ENCODE results near the gene BLMH. TPM values are rescaled to one million over a fixed set of nuclear protein-coding genes. Genes with fewer than 3 reads are reported as not detected.
"Not testable (repeated sequence)": the region's sequence is repeated elsewhere in the genome, so short reads cannot be mapped to it uniquely, and the experiment has no call there.

The BLMH gene
- total and polyA plus RNA-seq, 2 experiments from 2014 or later, result 36.4 to 58.7 TPM

GRCh38 chr17:30203471-30203981, 88.2 kb downstream of the BLMH start:
- Mint-ChIP-seq H3K9me3 (no peaks in the 10 kb centered on the region), H3K4me3 (no peak overlapping the region), H3K27ac (no peak overlapping the region; the same call in 1 of the 2 replicates), H3K36me3 (ENCODE audit: low read depth) (no peaks in the 10 kb centered on the region), H3K4me1 (peaks cover 4% of the 10 kb centered on the region; the same call in 1 of the 3 replicates), H3K27me3 (ENCODE audit: insufficient read depth, low read depth, poor library complexity) (peaks cover 7% of the 10 kb centered on the region)
- H3K4me1 ChIP-seq (ENCODE audit: insufficient read depth), result no peaks in the 10 kb centered on the region
- no peaks in the 10 kb centered on the region for H3K79me2 ChIP-seq (replicated peaks; ENCODE audit: insufficient read depth)
- H3K27me3 ChIP-seq (ENCODE audit: insufficient read depth), result no peaks in the 10 kb centered on the region
- no peak overlapping the region for H3K4me2 ChIP-seq
- peak; percentile 99 for ATAC-seq
- H3K27ac ChIP-seq (ENCODE audit: low read depth), result no peak overlapping the region
- TF ChIP-seq CTCF (conservative IDR thresholded peaks at IDR 0.05; ENCODE audit: low read depth in 2 of 2), result peak; percentile 42 to 53
- TF ChIP-seq REST (IDR thresholded peaks at IDR 0.05; ENCODE audit: unreplicated experiment), result no peak
- peak overlapping the region; percentile 52 for H2AFZ ChIP-seq
- H3F3A ChIP-seq (replicated peaks; ENCODE audit: low read depth), result no peaks in the 10 kb centered on the region
- no peaks in the 10 kb centered on the region for H3K9me2 ChIP-seq (ENCODE audit: insufficient read depth)
- no peak overlapping the region for H3K4me3 ChIP-seq
- H3K36me3 ChIP-seq (ENCODE audit: insufficient read depth), result no peaks in the 10 kb centered on the region
- H4K20me1 ChIP-seq (replicated peaks; ENCODE audit: insufficient read depth), result no peaks in the 10 kb centered on the region
- DNase-seq (ENCODE audit: low spot score), result peak; percentile 68

GRCh38 chr17:30200656-30201055, 91.1 kb downstream of the BLMH start:
- H4K20me1 ChIP-seq (replicated peaks; ENCODE audit: insufficient read depth); H2AFZ ChIP-seq; H3K27me3 Mint-ChIP-seq (ENCODE audit: insufficient read depth, low read depth, poor library complexity); H3K79me2 ChIP-seq (replicated peaks; ENCODE audit: insufficient read depth); H3K36me3 ChIP-seq (ENCODE audit: insufficient read depth); H3K4me2 ChIP-seq; H3K9me3 Mint-ChIP-seq; DNase-seq (ENCODE audit: low spot score); H3K27ac ChIP-seq (ENCODE audit: low read depth); H3F3A ChIP-seq (replicated peaks; ENCODE audit: low read depth); H3K4me3 Mint-ChIP-seq; H3K36me3 Mint-ChIP-seq (ENCODE audit: low read depth); H3K27me3 ChIP-seq (ENCODE audit: insufficient read depth); H3K27ac Mint-ChIP-seq; ATAC-seq; H3K4me1 ChIP-seq (ENCODE audit: insufficient read depth); H3K4me3 ChIP-seq; H3K4me1 Mint-ChIP-seq; H3K9me2 ChIP-seq (ENCODE audit: insufficient read depth): not testable (repeated sequence)

- H3K27me3 ChIP-seq (ENCODE audit: insufficient read depth), result no peaks in the 10 kb centered on the region
- Mint-ChIP-seq H3K27ac (no peak overlapping the region), H3K27me3 (ENCODE audit: insufficient read depth, low read depth, poor library complexity) (peaks cover 7% of the 10 kb centered on the region), H3K9me3 (no peaks in the 10 kb centered on the region), H3K4me1 (peaks cover 4% of the 10 kb centered on the region; the same call in 1 of the 3 replicates), H3K4me3 (no peak overlapping the region), H3K36me3 (ENCODE audit: low read depth) (no peaks in the 10 kb centered on the region)
- no peaks in the 10 kb centered on the region for H3K79me2 ChIP-seq (replicated peaks; ENCODE audit: insufficient read depth)
- H4K20me1 ChIP-seq (replicated peaks; ENCODE audit: insufficient read depth), result no peaks in the 10 kb centered on the region
- no peak overlapping the region for H2AFZ ChIP-seq
- DNase-seq (ENCODE audit: low spot score) (no peak), ATAC-seq (no peak)
- H3K36me3 ChIP-seq (ENCODE audit: insufficient read depth), result no peaks in the 10 kb centered on the region
- no peaks in the 10 kb centered on the region for H3K4me1 ChIP-seq (ENCODE audit: insufficient read depth)
- no peaks in the 10 kb centered on the region for H3F3A ChIP-seq (replicated peaks; ENCODE audit: low read depth)
- no peaks in the 10 kb centered on the region for H3K9me2 ChIP-seq (ENCODE audit: insufficient read depth)
- H3K27ac ChIP-seq (ENCODE audit: low read depth), result no peak overlapping the region
- H3K4me3 ChIP-seq, result no peak overlapping the region
- H3K4me2 ChIP-seq, result no peak overlapping the region
- TF ChIP-seq EZH2phosphoT487 (IDR thresholded peaks at IDR 0.05; ENCODE audit: unreplicated experiment) (no peak), POLR2AphosphoS5 (IDR thresholded peaks at IDR 0.05; ENCODE audit: low read depth) (no peak), ZNF462 (CRISPR knock-in tag; IDR thresholded peaks at IDR 0.05) (no peak)
Measured at GRCh38 chr17:30200106-30200505, 91.6 kb downstream of the BLMH start.
